Measurements from ENCODE around the gene PMM2.

The PMM2 gene

GRCh38 chr16:8859913-8860881 is 62.6 kb downstream of the PMM2 start:
- peaks cover 70% of the 10 kb centered on the region for H3K36me3 ChIP-seq
- no peak for DNase-seq
- no peak overlapping the region for H3K27ac ChIP-seq
- no peak for TF ChIP-seq CTCF (IDR thresholded peaks at IDR 0.05; ENCODE audit: low read depth, low read length)
- no peaks in the 10 kb centered on the region for H3K9me3 ChIP-seq (ENCODE audit: severe bottlenecking)
- no peak overlapping the region for H3K4me3 ChIP-seq (ENCODE audit: low read depth, low read length)
- H3K27me3 ChIP-seq (ENCODE audit: insufficient read depth, low read depth, severe bottlenecking), result no peaks in the 10 kb centered on the region

- Histone ChIP-seq H3K9me3 (ENCODE audit: severe bottlenecking) (no peaks in the 10 kb centered on the region), H3K27me3 (ENCODE audit: insufficient read depth, low read depth, severe bottlenecking) (no peaks in the 10 kb centered on the region), H3K4me3 (ENCODE audit: low read depth, low read length) (no peak overlapping the region), H3K27ac (no peak overlapping the region), H3K36me3 (peaks cover 66% of the 10 kb centered on the region)
- no peak for TF ChIP-seq CTCF (IDR thresholded peaks at IDR 0.05; ENCODE audit: low read depth, low read length)
- DNase-seq, result no peak
These were observed 64.1 kb downstream of the PMM2 start for GRCh38 chr16:8861563-8862308.

- peaks cover 68% of the 10 kb centered on the region for H3K36me3 ChIP-seq
- no peak for DNase-seq
- H3K9me3 ChIP-seq (ENCODE audit: severe bottlenecking), result no peaks in the 10 kb centered on the region
- no peaks in the 10 kb centered on the region for H3K27me3 ChIP-seq (ENCODE audit: insufficient read depth, low read depth, severe bottlenecking)
- no peak overlapping the region for H3K27ac ChIP-seq
- no peak for TF ChIP-seq CTCF (IDR thresholded peaks at IDR 0.05; ENCODE audit: low read depth, low read length)
- no peak overlapping the region for H3K4me3 ChIP-seq (ENCODE audit: low read depth, low read length)
These were observed 64.9 kb downstream of the PMM2 start for GRCh38 chr16:8862309-8863130.

GRCh38 chr16:8863594-8864424 is 66.2 kb downstream of the PMM2 start:
- TF ChIP-seq CTCF (IDR thresholded peaks at IDR 0.05; ENCODE audit: low read depth, low read length), result 0 out of 2 replicates have a peak, but pooled peaks have one; percentile 13
- H3K27me3 ChIP-seq (ENCODE audit: insufficient read depth, low read depth, severe bottlenecking), result no peaks in the 10 kb centered on the region
- H3K9me3 ChIP-seq (ENCODE audit: severe bottlenecking), result no peaks in the 10 kb centered on the region
- DNase-seq, result no peak
- no peak overlapping the region for H3K27ac ChIP-seq
- H3K36me3 ChIP-seq, result peaks cover 67% of the 10 kb centered on the region
- H3K4me3 ChIP-seq (ENCODE audit: low read depth, low read length), result no peak overlapping the region
